ENCODE data around the gene AIF1L.

The AIF1L gene

DNA sequence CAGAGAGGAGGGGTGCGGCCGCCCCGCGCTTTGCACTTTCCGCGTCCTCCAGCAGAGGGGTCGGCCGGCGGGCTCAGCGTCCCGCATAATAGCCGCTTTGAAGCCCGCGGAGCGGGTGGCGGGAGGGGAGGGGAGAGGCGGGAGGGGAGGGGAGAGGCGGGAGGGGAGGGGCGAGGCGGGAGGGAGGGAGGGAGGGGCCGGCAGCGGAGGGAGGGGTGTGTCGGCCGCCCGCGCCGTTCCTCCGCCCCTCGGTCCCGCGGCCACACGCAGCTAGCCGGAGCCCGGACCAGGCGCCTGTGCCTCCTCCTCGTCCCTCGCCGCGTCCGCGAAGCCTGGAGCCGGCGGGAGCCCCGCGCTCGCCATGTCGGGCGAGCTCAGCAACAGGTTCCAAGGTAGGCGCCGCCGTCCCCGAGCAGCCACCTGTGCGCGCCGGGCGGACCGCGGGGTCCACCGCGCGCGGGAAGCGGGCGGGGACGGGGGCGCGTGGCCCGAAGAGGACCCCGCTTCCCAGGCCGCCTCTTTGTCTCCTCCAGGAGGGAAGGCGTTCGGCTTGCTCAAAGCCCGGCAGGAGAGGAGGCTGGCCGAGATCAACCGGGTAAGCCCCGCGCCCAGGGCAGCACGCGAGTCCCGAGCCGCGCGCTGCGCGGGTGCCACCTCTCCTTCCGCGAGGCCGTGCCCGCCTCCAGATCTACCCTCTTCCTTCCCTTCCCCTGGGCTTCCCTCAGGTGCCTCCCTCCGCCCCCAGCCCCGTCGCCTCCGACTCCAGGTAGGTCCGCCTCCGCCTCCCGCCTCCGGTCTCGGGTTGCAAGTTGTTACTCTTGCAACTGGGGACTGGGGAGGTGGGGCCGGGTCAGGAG is at the start of gene AIF1L:
AIF1L (plus strand) TSS at position 263 of the 857 bp plus-strand sequence; CDS start at position 362, 99 bp downstream.
- peak in 45 of 56 donors; percentile 28 to 84 (median 56) for DNase-seq

GRCh38 chr9:131046581-131047202 is 49.6 kb upstream of the AIF1L start:
- peak in 42 of 56 donors; percentile 5 to 80 (median 38) for DNase-seq

GRCh38 chr9:131048332-131048731 is 48.0 kb upstream of the AIF1L start:
- DNase-seq, result no peak

DNA sequence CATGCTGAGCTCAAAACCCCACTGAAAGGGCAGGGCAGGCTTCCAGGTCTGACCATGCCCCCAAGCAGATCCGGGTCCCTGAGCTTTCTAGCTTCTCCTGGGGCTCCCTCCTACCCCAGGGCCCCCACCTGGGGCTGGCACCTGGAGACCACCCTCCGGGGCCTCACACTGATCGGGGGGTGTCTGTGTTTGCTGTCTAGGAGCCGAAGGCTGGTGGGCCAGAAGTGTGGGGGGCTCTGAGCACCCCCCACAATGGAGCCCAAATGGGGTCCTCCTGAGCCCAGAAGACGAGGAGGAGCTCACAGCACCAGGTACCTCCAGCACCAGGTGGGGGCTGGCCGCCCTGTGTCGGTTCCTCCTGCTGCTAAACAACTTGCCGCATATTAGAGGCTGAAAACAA is 47.5 kb upstream of the AIF1L start:
- no peak for DNase-seq

DNA sequence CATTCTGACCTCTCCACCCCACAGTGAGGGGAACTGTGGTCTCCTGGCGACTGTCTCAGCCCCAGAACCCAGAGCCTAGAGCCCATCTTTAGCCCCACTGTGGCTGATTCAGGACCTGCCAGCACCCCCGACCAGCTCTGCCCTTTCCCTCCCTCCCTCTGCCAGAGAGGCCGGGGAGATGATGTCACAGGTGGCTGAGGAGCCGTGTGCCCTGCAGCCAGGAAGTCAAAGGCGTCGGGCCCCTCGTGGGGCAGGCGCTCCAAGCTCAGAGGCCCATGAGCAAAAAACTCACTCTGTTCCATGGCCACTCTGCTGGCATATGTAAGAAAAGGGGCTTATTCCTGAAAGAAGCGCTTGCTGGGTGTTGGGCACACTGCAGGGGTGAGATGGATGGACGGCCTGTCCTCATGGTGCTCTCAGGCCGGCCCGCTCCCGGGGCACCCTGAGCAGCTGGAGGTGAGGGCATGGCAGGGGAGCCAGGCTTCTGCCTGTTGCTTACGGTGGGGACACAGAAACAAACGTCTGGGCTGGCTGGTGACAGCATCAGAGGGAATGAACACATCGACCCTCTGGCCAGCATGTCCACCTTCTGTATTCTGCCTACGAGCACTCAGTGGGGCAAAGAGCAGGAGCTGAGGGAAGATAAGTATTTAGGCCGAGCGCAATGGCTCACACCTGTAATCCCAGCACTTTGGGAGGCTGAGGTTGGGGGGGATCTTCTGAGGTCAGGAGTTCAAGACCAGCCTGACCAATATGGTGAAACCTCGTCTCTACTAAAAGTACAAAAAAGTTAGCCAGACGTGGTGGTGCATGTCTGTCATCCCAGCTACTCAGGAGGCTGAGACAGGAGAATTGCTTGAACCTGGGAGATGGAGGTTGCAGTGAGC is 46.3 kb upstream of the AIF1L start:
- DNase-seq, result no peak

DNA sequence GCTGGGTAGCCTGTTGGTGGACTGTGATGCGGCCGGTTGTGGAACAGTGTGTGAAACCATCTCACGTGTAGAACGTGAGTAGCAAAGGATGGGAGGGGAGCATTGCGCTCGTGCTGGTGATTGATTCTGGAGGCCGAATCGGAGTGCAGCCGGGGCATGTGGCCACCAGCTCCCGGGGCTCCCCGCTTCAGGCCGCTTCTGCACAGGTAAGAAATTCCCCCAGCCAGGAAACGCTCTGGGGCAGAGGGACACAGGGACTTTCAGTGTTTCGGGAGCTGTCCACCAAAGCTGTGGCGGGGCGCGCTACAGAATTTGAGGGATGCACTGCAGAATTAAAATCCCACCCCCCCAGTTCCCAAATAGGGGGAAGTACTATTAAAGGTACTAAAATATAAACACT is 45.5 kb upstream of the AIF1L start:
- no peak for DNase-seq

DNA sequence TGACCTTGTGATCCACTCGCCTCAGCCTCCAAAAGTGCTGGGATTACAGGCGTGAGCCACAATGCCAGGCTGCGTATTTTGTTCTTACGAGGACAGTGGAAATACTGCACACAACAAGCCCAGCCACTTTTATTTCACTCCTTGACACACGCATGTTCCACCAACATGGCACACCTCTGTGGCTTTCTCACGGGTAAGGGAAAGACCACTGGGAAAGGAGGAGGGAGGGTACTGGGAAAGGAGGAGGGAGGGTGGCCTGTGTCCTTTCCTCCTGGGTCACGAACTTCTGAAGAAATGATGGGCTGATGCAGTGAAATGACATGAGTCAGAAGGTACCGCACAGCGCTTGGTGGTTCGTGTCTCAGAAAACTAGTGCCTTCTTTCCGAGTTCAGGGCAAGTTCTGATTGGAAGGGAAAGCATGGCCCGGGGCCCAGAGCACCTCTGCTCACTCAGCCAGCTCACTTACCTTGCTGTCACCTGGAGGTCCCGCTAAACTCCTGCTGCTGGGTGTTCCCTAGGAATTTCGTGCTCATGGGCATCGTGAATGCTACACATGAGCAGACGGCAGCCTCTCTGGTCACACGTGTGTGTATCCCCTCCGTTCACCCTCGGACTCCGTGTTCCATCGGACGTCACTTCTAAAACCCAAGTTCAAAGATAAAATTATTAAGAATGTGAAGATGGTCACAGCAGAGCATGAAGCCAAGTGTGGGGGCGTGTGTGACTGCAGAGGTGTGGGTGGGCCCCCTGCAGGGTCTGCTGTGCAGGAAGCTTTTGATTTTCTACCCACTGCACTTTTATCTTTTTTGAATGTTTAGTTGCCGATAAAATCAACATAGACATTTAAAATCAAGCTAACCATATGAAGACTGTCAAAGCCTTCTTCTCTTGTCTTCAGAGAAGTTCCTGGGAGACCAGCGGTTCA is 44.5 kb upstream of the AIF1L start:
- DNase-seq, result no peak

- peak in 21 of 56 donors; percentile 7 to 71 (median 31) for DNase-seq
Measured at GRCh38 chr9:131053896-131054295, 42.4 kb upstream of the AIF1L start.

DNA sequence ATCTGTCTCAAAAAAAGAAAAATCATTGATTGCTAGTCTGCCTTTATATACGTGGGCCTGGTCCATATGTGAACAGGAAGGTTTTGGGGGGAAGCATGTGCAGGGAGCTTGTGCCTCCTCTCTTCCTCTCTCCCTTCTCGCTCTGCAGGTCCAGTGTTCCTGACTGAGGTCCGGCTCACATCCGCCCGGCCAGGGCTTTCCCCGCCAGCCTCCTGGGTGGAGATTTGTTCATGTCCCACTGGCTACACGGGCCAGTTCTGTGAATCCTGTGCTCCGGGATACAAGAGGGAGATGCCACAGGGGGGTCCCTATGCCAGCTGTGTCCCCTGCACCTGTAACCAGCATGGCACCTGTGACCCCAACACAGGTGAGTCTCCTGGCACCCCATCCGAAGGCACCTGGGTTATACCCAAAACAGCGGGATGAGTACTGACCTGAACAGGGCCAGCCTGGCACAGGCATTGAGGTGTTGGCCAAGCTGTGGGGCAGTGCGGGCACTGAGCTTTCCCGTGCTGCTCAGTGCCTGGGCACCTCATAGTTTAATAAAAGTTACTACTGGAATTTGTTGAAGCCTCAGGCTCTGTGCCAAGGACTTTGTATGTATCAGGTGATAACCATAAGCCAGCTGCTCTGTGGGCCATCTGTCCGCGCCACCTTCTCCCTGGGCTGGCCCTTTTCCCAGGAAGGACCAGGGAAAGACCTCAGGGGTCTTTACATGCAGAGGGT is 39.4 kb upstream of the AIF1L start:
- no peak for DNase-seq

DNA sequence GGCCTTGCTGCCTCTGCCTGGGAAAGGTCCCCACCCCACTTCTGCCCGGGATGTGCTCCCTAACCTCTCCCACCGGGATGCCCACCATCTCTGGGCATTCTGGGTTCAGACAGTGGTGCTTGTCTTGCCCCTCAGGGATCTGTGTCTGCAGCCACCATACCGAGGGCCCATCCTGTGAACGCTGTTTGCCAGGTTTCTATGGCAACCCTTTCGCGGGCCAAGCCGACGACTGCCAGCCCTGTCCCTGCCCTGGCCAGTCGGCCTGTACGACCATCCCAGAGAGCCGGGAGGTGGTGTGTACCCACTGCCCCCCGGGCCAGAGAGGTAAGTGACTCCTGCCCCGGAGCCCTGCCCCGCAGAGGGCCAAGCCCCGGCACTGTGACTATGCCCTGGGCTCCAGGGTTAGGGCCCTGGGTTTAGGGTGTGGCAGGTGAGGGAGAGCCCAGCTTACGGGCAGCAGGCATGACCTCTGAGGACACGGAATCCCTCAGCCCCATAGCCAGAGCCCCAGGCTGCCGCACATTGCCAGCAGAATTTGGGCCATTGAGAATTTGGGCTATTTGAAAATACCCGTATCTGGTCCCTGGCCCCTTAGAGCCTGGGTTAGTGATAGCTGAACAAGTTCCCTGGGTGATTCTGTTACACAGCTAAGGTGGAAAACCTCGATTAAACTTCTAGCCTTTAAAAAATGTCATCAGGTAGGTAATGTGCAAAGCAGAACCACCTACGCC is 35.3 kb upstream of the AIF1L start:
- no peak for DNase-seq

- no peak for DNase-seq
Measured at GRCh38 chr9:131062969-131063368, 33.4 kb upstream of the AIF1L start.

- DNase-seq, result no peak
Measured at GRCh38 chr9:131065599-131065998, 30.7 kb upstream of the AIF1L start.

GRCh38 chr9:131067625-131068024 is 28.7 kb upstream of the AIF1L start:
- no peak for DNase-seq

- no peak for DNase-seq
Measured at GRCh38 chr9:131068076-131068816, 28.1 kb upstream of the AIF1L start.

DNA sequence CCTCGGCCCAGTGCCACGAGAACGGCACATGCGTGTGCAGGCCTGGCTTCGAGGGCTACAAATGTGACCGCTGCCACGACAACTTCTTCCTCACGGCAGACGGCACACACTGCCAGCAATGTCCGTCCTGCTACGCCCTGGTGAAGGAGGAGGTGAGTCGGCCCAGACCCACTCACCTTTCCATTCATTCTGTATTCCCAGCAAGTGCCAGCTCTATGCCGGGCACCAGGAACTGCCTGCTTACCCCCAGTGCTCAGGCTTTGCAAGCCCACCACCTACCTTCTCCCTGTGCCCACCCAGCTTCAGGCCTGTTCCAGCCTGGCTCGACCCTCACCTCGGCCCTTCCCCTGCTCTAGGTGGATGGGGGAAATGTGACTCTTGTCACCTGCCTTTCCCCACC is 26.6 kb upstream of the AIF1L start:
- no peak for DNase-seq

DNA sequence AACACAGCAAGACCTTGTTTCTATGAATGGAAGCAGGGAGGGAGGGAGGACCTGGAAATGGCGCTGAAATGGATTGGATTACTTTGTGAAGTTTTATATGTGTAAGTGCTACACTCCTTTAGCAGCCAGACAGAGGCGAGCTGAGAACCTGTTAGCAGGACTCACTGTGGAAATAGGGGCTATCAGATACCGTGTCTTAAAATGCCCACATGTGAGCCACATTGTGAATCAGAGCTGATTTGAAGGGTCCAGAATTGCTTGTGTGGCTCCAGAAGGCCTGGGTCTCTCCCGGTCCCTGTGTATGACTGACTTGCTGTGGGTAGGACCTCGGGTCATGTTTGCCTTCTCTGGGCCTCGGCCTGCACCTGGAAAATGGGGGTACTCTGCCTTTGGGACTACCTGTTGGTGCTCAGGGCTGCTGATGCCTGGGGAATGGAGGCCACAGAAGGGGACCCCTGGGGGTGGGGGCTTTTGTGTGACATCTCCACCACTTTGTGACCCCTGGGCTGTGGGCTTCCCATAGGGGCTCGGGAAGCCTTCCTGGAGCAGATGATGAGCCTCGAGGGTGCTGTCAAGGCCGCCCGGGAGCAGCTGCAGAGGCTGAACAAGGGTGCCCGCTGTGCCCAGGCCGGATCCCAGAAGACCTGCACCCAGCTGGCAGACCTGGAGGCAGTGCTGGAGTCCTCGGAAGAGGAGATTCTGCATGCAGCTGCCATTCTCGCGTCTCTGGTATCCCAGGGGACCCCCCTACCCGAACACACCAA is 24.0 kb upstream of the AIF1L start:
- DNase-seq, result no peak

DNA sequence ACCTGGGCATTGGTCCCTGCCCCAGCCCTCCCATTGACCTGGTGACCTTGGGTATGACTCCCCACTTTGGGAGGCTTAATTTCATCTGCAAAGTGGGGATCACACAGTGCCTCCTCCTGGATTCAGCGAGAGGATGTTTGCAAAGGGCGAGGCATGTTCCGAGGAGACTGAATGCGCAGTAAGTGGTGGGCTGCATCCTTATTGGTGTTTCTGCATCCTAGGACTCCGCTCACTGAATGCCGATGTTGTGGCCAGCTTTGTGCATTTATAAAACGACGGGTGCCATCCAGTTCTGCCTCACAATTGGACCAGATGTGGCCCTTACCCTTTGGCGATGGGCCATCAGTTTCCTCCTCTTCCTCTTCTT is 23.5 kb upstream of the AIF1L start:
- DNase-seq, result no peak
